GM19324 (cell line): Measurements from ENCODE around the gene NAXD.
A peak's percentile ranks its signal among the peaks of the same experiment; 100 is the strongest.
"Not testable (repeated sequence)": the region's sequence is repeated elsewhere in the genome, so short reads cannot be mapped to it uniquely, and the experiment has no call there.

ENCODE experiments used
- ATAC-seq: cut with Tn5 transposase; IDR thresholded peaks from one replicate; pipeline ENCODE4 v1.9.1; 2021; ENCODE audit warnings: mild to moderate bottlenecking, moderate library complexity; ENCODE audit not compliant: unreplicated experiment, low FRiP score

The NAXD gene

GRCh38 chr13:110593430-110594130 is 21.8 kb upstream of the NAXD start:
- ATAC-seq = peak; percentile 51

DNA sequence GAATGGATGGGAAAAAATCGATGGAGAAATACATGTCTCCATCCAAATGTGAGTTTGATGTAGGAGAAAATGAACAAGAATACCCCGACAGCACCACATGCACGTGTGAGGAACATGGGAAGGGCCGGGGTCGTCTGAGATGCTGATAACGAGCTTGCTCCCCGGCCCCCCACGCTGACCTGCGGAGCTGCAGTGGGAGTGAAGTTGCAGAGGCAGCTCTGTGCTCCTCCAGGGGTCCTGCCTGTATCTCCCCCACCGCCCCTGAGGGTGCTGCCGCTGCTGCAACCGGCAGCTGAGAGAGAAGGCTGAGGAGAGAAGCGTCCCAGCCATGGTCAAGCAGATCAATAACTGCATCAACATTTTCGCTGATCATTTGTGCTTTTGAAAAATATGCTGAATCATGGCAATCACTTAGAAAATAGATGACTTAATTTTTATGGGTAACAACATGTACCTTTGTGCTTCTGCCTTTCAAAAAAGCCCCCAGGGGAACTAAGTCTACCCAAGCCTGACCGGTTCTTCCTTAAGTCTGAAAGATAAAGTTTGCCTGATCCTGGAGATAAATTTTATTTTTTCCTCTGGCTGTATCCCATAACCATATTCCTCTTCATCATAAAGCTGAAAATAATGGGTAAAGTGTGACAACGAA is 18.2 kb upstream of the NAXD start:
- no peak for ATAC-seq

GRCh38 chr13:110600261-110600819 is 15.0 kb upstream of the NAXD start:
- ATAC-seq = no peak

DNA sequence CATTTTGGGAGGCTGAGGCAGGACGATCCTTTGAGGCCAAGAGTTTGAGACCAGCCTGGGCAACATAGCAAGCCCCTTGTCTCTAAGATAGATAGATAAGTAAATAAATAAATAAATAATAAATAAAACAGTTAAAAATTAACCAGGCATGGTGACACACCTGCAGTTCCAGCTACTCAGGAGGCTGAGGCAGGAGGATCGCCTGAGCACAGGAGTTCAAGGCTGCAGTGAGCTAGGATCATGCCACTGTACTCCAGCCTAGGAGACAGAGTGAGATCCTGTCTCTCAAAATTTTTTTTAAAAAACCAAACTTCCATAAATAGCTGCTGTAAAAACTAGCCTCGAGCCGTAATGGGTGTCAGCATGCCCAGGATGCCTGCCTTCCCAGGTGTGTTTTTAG is 14.4 kb upstream of the NAXD start:
- no peak for ATAC-seq

DNA sequence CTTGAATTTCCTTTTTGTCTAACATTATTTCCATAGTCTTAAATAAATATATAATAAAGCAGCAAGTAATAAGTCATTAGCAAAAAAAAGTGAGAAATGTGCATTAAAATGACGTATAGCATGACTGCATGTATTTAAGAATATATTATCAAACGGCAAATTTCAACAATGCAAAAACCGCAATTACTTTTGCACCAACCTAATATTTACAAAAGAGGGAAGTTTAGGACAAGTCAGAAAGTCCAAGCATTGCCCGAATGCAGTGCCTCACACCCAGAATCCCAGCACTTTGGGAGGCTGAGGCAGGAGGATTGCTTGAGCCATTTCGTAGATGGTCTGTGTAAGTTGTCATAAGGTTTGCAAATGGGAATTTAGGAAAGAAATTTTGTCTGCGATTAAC is 10.2 kb upstream of the NAXD start:
- ATAC-seq = no peak

DNA sequence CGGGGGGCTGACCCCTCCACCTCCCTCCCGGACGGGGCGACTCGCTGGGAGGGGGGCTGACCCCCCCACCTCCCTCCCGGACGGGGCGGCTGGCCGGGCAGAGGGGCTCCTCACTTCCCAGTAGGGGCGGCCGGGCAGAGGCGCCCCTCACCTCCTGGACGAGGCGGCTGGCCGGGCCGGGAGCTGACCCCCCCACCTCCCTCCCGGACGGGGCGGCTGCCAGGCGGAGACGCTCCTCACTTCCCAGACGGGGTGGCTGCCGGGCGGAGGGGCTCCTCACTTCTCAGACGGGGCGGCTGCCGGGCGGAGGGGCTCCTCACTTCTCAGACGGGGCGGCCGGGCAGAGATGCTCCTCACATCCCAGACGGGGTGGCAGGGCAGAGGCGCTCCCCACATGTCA is 9.1 kb upstream of the NAXD start:
- not testable (repeated sequence) for ATAC-seq

DNA sequence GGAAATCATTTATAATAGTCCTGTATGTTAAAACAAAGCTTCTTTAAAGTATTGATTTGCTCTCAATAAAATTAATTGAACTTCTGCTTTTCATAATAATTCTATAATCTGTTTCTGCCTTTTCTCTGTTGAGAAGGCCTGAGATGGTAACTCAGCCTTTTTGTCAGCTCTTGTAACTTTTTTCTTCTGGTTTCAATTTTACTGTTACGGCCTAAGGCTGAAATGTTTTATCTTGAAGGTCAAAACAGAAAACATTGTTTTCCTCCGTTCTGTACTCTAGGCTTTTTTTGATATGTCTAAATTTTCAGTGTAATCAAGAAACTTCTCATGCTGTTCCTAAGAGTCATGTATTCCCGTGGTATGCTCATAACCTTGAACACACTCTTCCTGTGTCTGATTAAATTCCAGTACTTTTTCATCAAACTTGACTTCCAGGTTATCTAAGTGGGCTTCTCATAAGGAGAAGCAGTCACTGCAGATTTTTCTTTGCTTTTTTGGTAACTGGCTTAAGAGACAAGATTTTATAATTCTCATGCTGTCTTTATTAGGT is 7.6 kb upstream of the NAXD start:
- ATAC-seq = no peak

- no peak for ATAC-seq
Observed at GRCh38 chr13:110610955-110611595, 4.3 kb upstream of the NAXD start.

- peak; percentile 1 for ATAC-seq
Observed at GRCh38 chr13:110615005-110615321, 382 bp upstream of the NAXD start.

- peak; percentile 42 for ATAC-seq
Observed at GRCh38 chr13:110616103-110617101, 1.1 kb downstream of the NAXD start.

DNA sequence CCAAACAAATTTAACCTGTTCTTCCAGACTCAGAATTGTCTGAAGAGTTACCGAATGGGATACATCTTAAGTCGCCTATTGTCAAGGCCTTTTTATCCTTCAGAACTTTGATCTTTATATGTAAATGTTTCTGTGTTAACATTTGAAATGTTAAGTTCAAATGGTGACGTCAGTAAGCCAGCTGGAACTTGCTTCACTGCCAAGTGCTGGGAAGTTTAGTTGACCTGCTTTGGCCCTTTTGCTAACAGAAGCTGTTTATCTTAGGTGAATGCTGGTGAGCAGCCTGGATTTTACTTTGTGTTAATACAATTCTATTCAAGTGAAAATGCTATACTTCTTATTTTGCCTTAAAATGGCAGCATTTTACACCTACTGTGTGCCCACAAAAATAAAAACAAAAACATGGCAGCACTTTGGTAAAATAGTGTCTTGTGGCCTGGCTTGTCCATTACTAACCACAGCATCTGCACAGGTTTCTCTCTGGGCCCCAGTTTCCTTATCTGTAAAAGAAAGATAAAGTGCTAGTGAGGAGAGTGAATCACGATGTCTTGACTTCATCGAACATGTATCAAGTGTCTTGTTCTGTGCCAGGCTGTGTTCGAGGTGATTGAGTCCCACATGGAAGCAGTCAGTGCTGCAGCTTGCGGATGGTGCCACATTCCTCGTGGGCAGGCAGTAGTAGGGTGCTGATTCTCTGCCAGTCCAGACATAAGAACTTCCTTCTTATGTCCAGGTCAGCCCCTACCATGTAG is 2.2 kb downstream of the NAXD start:
- ATAC-seq = no peak

DNA sequence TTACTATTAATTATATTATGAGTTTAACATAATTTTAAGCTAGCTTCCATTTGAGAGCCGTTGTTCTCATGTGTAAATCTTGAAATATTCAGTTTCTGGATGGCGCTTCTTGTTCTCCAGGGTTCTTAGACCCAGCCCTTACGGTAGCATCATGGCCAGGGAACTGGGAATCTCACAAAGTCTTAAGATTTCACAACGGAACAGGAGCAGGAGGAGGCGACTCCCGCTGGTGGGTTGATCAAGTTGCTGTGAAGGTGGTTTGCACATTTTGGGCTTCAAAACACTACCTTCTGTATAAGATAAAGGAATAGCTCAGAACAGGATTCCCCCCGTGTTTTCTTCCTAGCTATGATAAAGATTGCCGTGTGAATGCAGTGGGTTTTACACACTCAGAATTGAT is 2.8 kb downstream of the NAXD start:
- ATAC-seq = no peak

DNA sequence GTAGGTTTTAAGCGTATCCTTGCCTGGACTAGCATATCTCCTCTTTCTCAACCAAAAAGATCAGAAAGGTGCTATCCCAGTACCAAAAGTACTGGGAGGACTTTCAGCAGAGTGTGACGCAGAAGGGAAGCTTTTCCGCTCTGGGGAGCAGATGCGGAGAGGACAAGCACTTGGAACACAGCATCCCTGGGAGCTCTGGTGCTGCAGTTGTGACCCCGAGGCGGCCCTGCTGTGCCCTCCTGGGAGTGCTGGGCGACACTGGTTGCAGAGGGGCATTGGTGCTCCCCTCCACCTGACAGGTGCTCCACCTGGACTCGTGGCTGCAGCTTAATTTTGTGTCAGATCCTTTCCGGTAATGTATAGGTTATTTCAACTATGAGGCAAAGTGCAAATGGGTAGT is 3.4 kb downstream of the NAXD start:
- no peak for ATAC-seq

- no peak for ATAC-seq
Observed at GRCh38 chr13:110620596-110620995, 5.3 kb downstream of the NAXD start.

DNA sequence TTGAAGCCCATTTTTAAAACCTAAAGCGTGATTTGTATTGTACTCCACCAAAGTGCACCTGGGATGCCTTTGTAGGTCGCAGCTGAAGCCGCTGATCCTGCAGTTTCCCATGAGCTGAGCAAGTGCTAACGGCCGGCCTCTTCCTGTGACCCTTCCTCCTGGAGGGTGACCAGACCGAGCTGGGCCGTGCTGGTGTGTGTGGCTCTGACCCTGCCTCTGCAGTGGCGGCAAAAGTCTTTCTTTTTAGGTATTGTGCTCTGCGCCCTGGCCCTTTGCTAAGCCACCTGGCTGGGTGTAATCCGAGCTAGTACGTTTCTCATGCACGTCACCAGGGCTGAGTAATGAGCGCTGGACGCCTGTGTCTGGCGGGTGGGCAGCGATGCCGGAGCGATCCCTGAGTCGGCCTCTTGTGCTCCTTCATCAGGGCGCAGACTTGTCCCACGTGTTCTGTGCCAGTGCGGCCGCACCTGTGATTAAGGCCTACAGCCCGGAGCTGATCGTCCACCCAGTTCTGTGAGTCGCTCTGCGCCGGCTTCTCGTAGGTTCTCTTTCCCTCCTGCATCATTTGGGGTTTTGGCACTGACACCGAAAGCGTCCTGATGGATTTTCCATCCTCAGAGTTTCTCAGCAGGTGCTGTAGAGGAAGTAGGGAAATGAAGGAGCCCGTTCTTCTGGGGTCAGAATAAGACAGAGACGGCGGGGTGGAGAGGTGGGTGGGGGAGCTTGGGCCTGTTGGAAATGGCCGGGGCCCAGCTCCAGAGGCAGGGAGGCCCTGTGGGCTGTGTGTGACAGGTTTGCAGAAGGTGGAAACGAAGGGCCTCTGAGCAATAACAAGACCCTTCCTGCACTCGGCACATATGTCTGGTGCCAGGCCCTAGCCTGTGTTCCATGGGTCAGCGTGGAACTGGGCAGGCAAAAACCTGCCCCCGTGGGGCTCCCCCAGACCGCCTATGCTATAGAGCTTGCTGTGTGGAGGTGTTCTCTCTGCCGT is 9.7 kb downstream of the NAXD start:
- no peak for ATAC-seq

GRCh38 chr13:110625771-110626321 is 10.5 kb downstream of the NAXD start:
- no peak for ATAC-seq

DNA sequence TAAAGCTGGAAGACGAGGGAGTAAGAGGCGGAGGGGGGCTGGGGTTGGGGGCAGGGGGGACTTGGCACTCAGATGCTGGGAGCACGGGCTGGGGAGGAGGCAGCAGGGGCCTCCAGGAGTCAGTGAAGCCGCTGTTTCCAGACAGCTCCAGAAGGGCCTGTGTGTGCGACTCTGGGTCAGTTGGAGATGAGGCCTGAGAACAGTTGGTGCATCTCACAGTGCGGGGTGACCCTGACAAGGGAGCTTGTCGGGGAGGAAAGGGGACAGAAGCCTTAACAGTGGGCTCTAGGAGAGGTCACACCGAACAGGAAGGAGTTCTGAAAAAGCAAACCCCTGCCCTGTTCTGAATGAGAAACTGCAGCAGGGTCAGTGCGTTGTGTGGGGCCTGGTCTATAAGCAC is 11.2 kb downstream of the NAXD start:
- ATAC-seq = no peak

- no peak for ATAC-seq
Observed at GRCh38 chr13:110627351-110627750, 12.0 kb downstream of the NAXD start.
